Loucy (cell line): Measurements from ENCODE around the gene ASPRV1.

Source experiments
- CTCF ChIP-seq: fragments of 200-600 bp; sonication (generic); conservative IDR thresholded peaks from 2 replicates; pipeline ENCODE4 v1.5.1; 2014; ENCODE audit warnings: mild to moderate bottlenecking, antibody characterized with exemption, low read length
- EZH2phosphoT487 ChIP-seq: fragments of 200-600 bp; IDR thresholded peaks from 2 replicates; pipeline ENCODE4 v1.6.1; 2018; ENCODE audit warnings: antibody characterized with exemption, mild to moderate bottlenecking, moderate library complexity, borderline replicate concordance

- TF ChIP-seq CTCF (no peak), EZH2phosphoT487 (no peak)
Observed at GRCh38 chr2:69968609-69969008, 7.2 kb upstream of the ASPRV1 start.
